Esophagus muscularis mucosa (tissue), 4 donors: ENCODE measurements around the gene ENPP3.

Experiments
- EP300 ChIP-seq: sonication (generic); formaldehyde crosslinking; IDR thresholded peaks from one replicate; pipeline ENCODE4 v1.6.1; 2017; ENCODE audit warnings: antibody characterized with exemption
- POLR2A ChIP-seq: fragments of 450-650 bp; IDR thresholded peaks from one replicate; pipeline ENCODE4 v1.6.1; 2017; ENCODE audit warnings: antibody characterized with exemption, moderate library complexity, mild to moderate bottlenecking, low read depth
- POLR2AphosphoS5 ChIP-seq, 2 donors: sonication (generic); formaldehyde crosslinking; IDR thresholded peaks; one replicate each; pipeline ENCODE4 v1.6.1; 2017; ENCODE audit warnings: antibody characterized with exemption in 2 of 2
- TF ChIP-seq, protein P1 (sequence below), 3 experiments: fragments of 200-600 bp in 2 of 3; fragments of 450-650 bp in 1 of 3; sonication (generic) in 2 of 3; IDR thresholded peaks; one replicate each; pipeline ENCODE4 v1.5.1; 2017 to 2019; ENCODE audit warnings: antibody characterized with exemption in 3 of 3, mild to moderate bottlenecking in 2 of 3, moderate library complexity in 1 of 3

DNA sequence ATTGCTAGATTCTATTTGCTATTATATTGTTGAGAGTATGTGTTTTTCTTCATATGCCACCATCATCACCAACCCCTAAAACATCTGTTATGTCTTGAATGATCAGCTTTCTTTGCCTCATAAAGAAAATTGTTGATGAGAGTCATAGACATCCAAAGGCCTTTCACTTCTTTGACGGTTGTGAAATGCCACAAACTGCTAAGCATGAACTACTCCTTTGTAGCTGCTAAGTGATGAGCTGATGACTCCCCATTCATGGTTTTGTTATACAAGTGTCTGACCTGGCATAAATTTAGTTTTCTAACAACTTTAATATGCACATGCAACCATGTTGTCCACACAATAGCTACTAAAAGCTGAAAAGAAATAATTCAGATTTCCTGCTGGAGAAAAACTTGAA is 8.4 kb upstream of the ENPP3 start:
- TF ChIP-seq, protein P1, sequence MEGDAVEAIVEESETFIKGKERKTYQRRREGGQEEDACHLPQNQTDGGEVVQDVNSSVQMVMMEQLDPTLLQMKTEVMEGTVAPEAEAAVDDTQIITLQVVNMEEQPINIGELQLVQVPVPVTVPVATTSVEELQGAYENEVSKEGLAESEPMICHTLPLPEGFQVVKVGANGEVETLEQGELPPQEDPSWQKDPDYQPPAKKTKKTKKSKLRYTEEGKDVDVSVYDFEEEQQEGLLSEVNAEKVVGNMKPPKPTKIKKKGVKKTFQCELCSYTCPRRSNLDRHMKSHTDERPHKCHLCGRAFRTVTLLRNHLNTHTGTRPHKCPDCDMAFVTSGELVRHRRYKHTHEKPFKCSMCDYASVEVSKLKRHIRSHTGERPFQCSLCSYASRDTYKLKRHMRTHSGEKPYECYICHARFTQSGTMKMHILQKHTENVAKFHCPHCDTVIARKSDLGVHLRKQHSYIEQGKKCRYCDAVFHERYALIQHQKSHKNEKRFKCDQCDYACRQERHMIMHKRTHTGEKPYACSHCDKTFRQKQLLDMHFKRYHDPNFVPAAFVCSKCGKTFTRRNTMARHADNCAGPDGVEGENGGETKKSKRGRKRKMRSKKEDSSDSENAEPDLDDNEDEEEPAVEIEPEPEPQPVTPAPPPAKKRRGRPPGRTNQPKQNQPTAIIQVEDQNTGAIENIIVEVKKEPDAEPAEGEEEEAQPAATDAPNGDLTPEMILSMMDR (IDR thresholded peaks at IDR 0.05), result no peak
- TF ChIP-seq POLR2A (no peak), POLR2AphosphoS5 (IDR thresholded peaks at IDR 0.05) (no peak), EP300 (no peak)
